ENCODE measurements around the gene PCDHGA10. TPM values are rescaled to one million over a fixed set of nuclear protein-coding genes. Genes with fewer than 3 reads are reported as not detected.
"Not testable (repeated sequence)": the region's sequence is repeated elsewhere in the genome, so short reads cannot be mapped to it uniquely, and the experiment has no call there.

The PCDHGA10 gene
- total RNA-seq, 4 donors from 2014 or later, result 7.0 to 23.6 (median 10.3) TPM

DNA sequence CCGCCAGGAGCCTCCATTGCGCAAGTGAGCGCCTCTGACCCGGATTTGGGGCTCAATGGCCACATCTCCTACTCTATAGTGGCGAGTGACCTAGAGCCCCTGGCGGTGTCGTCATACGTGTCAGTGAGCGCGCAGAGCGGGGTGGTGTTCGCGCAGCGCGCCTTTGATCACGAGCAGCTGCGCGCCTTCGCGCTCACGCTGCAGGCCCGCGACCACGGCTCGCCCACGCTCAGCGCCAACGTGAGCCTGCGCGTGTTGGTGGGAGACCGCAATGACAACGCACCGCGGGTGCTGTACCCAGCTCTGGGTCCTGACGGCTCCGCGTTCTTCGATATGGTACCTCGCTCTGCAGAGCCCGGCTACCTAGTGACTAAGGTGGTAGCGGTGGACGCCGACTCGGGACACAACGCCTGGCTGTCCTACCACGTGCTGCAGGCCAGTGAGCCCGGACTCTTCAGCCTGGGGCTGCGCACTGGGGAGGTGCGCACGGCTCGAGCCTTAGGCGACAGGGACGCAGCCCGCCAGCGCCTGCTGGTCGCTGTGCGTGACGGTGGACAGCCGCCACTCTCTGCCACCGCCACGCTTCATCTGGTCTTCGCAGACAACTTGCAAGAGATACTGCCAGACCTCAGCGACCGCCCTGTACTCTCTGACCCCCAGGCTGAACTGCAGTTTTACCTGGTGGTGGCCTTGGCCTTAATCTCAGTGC lies 3.0 kb upstream of the PCDHGA10 start:
- no peak for TF ChIP-seq POLR2AphosphoS5 (IDR thresholded peaks at IDR 0.05)
- no peak overlapping the region for H3K27ac ChIP-seq
- no peak overlapping the region for H3K4me3 ChIP-seq
- H3K4me1 ChIP-seq, result no peaks in the 10 kb centered on the region
- H3K36me3 ChIP-seq, result no peaks in the 10 kb centered on the region
- peaks cover 58% of the 10 kb centered on the region for H3K9me3 ChIP-seq
- WGBS, result 34% methylated on average over 23 of the region's 64 CpGs
- DNase-seq (ENCODE audit: low spot score in 2 of 2), result no peak
- peaks cover 3% of the 10 kb centered on the region for H3K27me3 ChIP-seq

DNA sequence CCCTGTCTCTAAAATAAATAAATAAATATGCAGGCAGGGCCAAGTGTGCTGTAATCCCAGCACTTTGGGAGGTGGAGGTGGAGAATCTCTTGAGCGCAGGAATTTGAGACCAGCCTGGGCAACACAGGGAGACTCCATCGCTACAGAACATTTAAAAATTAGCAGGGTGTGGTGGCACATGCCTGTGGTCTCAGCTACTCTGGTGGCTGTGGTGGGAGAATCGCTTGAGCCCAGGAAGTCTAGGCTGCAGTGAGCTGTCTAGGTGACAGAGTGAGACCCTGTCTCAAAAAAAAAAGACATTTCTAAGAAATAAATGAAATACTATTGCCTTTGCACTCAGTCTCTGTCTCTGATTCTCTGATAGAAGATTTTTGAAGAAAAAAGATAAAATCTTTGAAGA lies 1.2 kb upstream of the PCDHGA10 start:
- no peaks in the 10 kb centered on the region for H3K36me3 ChIP-seq

DNA sequence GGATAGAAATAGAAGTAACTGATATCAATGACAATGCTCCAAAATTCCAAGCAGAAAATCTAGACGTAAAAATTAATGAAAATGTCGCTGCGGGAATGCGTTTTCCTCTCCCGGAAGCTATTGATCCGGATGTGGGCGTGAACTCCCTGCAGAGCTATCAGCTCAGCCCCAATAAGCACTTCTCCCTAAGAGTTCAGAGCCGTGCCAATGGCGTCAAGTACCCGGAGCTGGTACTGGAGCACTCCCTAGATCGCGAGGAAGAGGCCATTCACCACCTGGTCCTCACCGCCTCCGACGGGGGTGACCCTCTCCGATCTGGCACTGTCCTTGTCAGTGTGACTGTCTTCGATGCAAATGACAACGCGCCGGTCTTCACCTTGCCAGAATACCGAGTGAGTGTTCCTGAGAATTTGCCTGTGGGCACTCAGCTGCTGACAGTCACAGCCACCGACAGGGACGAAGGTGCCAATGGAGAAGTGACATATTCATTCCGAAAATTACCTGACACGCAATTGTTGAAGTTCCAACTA lies 818 bp downstream of the PCDHGA10 start:
- no peak overlapping the region for H3K27ac ChIP-seq

More for the DNA sequence above, 1.2 kb upstream of the PCDHGA10 start:
- H3K9me3 ChIP-seq, result peaks cover 49% of the 10 kb centered on the region
- H3K4me3 ChIP-seq, result no peak overlapping the region
- H3K27ac ChIP-seq, result no peak overlapping the region
- no peaks in the 10 kb centered on the region for H3K4me1 ChIP-seq
- H3K27me3 ChIP-seq, result peaks cover 3% of the 10 kb centered on the region
- no peak for DNase-seq (ENCODE audit: low spot score in 2 of 2)
- TF ChIP-seq POLR2A (IDR thresholded peaks at IDR 0.05) (no peak), POLR2AphosphoS5 (IDR thresholded peaks at IDR 0.05) (no peak), EP300 (IDR thresholded peaks at IDR 0.05) (no peak)
- TF ChIP-seq, protein P1, sequence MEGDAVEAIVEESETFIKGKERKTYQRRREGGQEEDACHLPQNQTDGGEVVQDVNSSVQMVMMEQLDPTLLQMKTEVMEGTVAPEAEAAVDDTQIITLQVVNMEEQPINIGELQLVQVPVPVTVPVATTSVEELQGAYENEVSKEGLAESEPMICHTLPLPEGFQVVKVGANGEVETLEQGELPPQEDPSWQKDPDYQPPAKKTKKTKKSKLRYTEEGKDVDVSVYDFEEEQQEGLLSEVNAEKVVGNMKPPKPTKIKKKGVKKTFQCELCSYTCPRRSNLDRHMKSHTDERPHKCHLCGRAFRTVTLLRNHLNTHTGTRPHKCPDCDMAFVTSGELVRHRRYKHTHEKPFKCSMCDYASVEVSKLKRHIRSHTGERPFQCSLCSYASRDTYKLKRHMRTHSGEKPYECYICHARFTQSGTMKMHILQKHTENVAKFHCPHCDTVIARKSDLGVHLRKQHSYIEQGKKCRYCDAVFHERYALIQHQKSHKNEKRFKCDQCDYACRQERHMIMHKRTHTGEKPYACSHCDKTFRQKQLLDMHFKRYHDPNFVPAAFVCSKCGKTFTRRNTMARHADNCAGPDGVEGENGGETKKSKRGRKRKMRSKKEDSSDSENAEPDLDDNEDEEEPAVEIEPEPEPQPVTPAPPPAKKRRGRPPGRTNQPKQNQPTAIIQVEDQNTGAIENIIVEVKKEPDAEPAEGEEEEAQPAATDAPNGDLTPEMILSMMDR (IDR thresholded peaks at IDR 0.05), result no peak
- 81% methylated on average over 3 of the region's 3 CpGs for WGBS

DNA sequence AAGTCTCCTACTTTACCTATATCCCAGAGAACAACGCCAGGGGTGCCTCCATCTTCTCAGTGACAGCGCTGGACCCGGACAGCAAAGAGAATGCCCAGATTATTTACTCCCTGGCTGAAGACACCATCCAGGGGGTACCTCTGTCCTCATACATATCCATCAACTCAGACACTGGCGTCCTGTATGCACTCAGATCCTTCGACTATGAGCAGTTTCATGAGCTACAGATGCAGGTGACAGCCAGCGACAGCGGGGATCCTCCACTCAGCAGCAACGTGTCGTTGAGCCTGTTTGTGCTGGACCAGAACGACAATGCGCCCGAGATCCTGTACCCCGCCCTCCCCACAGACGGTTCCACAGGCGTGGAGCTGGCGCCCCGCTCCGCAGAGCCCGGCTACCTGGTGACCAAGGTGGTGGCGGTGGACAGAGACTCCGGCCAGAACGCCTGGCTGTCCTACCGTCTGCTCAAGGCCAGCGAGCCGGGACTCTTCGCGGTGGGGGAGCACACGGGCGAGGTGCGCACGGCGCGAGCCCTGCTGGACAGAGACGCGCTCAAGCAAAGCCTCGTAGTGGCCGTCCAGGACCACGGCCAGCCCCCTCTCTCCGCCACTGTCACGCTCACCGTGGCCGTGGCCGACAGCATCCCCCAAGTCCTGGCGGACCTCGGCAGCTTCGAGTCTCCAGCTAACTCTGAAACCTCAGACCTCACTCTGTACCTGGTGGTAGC lies 1.9 kb downstream of the PCDHGA10 start:
- H3K27ac ChIP-seq; H3K4me3 ChIP-seq; DNase-seq (ENCODE audit: low spot score in 2 of 2); H3K27me3 ChIP-seq; H3K36me3 ChIP-seq; H3K4me1 ChIP-seq: not testable (repeated sequence)
- peaks cover 62% of the 10 kb centered on the region for H3K9me3 ChIP-seq
- 26% methylated on average over 23 of the region's 46 CpGs for WGBS

More for the DNA sequence above, 818 bp downstream of the PCDHGA10 start:
- Histone ChIP-seq H3K4me1 (no peaks in the 10 kb centered on the region), H3K9me3 (peaks cover 57% of the 10 kb centered on the region), H3K4me3 (peak overlapping the region; percentile 36), H3K36me3 (no peaks in the 10 kb centered on the region), H3K27me3 (peaks cover 3% of the 10 kb centered on the region)
- TF ChIP-seq POLR2AphosphoS5 (IDR thresholded peaks at IDR 0.05), result no peak
- TF ChIP-seq EP300 (IDR thresholded peaks at IDR 0.05), result no peak
- TF ChIP-seq, protein P1 (IDR thresholded peaks at IDR 0.05), result no peak
- no peak for TF ChIP-seq POLR2A (IDR thresholded peaks at IDR 0.05)
- no peak for DNase-seq (ENCODE audit: low spot score in 2 of 2)
- WGBS, result 16% methylated on average over 20 of the region's 25 CpGs

DNA sequence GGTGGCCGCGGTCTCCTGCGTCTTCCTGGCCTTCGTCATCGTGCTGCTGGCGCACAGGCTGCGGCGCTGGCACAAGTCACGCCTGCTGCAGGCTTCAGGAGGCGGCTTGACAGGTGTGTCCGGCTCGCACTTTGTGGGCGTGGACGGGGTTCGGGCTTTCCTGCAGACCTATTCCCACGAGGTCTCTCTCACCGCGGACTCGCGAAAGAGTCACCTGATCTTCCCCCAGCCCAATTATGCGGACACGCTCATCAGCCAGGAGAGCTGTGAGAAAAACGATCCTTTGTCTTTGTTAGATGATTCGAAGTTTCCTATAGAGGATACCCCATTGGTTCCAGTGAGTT lies 2.5 kb downstream of the PCDHGA10 start:
- H3K27me3 ChIP-seq; H3K36me3 ChIP-seq; H3K4me1 ChIP-seq; H3K27ac ChIP-seq; DNase-seq (ENCODE audit: low spot score in 2 of 2); H3K4me3 ChIP-seq: not testable (repeated sequence)
- peaks cover 62% of the 10 kb centered on the region for H3K9me3 ChIP-seq
- 27% methylated on average over 23 of the region's 24 CpGs for WGBS

DNA sequence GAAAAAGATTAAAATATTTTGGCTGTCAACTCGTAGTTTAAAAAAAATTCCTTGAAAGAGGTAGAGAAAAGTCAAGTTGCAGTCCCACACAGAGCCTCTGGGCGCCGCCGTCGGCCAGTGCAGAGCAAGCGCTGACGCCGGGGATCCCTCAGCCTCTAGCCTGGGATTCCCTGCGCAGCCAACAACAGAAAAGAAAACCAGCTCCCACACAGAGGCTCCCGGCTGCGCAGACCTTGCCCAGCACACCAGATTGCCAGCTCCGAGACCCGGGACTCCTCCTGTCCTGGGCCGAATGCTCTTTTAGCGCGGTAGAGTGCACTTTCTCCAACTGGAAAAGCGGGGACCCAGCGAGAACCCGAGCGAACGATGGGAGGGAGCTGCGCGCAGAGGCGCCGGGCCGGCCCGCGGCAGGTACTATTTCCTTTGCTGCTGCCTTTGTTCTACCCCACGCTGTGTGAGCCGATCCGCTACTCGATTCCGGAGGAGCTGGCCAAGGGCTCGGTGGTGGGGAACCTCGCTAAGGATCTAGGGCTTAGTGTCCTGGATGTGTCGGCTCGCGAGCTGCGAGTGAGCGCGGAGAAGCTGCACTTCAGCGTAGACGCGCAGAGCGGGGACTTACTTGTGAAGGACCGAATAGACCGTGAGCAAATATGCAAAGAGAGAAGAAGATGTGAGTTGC lies 4.8 kb downstream of the PCDHGA10 start, which contains the start of gene PCDHGB7:
Gene PCDHGB7, plus strand, starts transcription at position 184 of the 679 bp plus-strand sequence. Its CDS starts 183 bp downstream, at position 367.
- Histone ChIP-seq H3K4me3 (peak within 1 kb of the TSS; percentile 46), H3K9me3 (peaks cover 70% of the 10 kb centered on the region)
- not testable (repeated sequence) for H3K36me3 ChIP-seq; H3K4me1 ChIP-seq; H3K27ac ChIP-seq; H3K27me3 ChIP-seq; DNase-seq (ENCODE audit: low spot score in 2 of 2)
- WGBS, result 18% methylated on average over 31 of the region's 47 CpGs
- TF ChIP-seq, protein P1 (IDR thresholded peaks at IDR 0.05), result peak; percentile 15 to 63

All from suprapubic skin (tissue), 4 donors.